Eye (tissue), 1 donor: ENCODE data around the gene DCPS.
"Not testable (repeated sequence)": the region's sequence is repeated elsewhere in the genome, so short reads cannot be mapped to it uniquely, and the experiment has no call there.

Experiments
- DNase-seq: peaks from one replicate; pipeline ENCODE4 v3.0.0-alpha.2; 2015

Gene DCPS

DNA sequence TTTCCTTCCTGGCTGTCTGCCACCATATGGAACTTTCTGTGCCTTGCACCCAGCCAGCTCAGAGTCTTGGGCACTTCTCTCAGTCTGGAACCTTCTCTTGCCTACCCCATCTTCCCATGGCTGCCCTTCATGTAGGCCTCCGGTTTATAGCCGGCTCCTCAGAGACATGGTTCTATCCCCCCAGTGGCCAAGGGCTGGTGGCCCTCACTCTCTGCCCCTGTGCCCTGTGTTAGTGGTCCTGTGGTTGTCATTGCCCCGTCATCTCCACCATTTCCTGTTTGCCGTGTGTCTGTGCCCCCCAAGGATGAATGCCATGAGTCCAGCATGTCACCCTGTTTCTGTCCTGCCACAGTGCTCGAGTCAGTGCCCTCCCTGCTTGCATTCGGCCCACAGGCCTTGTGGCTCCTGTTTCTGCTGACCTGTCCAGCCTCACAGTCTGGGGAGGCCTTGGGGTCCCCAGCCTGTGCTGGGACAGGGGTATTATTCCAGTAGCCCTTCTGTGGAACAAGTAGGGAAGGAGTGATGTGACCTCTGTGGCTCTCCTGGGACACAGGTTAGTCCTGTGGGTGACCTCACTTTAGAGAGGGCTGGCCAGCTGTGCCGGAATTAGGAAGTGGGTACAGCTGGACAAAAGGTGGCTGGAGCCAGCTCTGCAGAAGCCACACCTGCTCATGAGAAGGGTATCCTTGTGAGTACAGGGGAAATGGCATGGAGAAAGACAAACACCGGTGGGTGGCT lies 82.3 kb downstream of the DCPS start:
- no peak for DNase-seq

DNA sequence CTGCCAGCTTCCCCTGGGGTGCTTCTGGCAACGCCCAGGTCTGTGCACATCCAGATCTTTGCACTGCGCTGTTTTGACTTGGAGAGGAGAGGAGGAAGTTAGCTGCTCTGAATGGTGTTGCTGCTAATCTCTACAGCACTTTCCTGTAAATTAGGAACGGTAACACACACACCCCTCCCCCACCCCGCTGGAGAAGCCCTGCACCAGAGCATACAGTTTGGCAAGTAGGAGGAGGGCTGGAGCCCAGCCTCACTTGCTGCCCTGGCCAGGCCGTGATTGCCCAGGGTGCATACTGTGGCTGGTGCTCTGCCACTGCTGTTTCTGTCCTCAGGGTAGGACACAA lies 82.8 kb downstream of the DCPS start:
- DNase-seq = not testable (repeated sequence)

DNA sequence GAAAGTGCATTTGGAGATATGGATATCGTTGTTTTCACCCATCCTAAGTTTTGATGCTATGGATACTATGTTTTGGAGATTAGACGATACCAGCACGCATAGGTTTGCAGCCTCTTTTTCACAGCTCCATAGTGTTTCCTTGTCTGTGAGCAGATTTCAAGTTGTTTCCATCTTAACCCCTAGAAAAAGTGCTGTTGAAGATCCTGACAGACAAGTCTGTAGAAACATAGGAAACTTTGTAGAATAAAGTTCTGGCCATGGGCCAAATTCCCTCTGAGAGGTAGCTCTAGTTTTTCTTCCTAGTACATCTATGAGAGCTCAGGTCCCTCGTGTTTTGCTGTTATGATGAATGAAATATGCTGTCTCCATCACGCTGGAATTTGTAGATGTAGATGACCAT lies 84.0 kb downstream of the DCPS start:
- no peak for DNase-seq

DNA sequence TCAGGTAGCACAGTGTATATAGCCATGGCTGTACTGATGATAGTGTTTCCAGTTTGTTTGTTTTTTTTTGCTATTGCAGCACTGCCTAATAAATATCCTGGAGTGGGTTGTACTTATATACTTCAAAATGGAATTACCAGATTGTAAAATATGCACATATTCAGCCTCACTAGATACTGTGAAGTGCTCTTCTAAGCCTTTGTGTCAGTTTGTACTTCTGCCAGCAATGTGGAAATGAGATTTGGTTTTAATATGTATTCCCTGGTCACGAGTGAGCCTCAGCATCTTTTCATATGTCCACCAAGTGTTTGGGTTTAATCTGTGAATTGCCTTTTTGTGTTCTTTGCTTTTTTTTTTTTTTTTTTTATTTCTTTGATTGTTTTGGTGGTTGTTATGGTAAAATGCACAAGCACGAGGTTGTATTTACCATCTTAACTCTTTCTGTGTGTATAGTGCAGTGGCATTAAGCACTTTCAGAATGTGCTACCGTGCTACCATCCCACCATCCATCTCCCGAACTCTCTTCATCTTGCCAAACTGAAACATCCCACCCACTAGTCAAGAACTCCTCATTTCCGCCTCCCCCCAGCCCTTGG lies 86.5 kb downstream of the DCPS start:
- no peak for DNase-seq

DNA sequence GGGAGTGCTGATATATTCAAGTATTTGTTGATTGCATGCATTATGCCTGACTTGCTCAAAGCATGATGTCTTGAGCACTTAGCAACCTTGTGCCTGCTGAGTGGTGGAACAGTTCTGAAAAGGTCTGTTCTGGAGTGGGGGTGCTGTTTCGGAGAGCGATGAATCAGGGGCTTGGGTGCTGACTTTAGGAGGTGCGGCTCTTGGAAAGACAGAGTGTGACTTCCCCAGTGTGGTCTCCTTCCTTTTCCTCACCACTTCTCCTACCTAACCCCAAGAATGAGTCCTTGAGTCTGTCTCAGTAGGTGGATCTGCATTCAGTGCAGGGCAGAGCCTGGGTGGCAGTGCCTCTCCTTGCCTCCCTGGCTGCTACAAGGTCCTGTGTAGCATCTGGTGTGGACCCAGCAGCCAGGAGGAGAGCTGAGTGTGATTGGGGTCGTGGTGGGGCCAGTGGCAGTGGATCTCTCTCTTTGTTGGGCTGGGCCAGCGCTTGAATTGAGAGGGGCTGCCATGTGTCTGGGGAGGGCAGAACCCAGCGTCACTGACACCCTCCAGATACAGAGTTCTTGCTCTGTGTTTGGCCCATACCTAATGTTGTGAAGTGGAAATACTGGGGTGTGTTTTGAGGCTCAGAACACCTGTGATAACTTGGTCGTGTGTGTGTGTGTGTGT lies 87.6 kb downstream of the DCPS start:
- no peak for DNase-seq

DNA sequence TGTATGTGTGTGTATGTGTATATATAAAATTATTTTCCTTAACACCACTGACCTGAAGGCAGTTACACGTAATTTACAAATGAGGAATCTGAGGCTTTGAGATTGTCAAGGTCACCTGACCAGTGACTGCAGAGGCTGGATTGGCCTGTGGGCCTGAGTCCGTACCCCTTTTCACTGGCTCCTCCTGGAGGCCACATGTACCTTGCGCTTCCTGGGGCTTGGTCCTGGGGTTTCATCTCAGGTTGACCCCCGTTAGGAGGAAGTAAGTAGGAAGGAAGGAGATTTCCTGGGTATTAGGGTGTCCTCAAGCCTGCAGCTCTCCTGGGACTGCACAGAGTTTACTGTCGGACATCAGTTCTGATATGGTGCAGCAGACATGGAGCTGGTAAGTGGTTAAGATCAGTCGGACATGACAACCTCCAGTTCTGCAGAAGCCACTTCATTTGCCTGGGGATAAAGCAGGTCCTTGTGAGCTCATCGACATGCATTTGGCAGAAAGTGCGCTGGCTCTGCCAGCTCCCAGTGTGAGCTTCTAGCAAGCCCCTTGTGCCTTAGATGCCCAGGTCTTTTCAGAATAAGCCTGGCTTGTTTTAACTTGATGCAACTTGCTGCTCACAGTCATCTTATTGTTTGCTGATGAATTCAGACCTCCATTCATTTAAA lies 88.2 kb downstream of the DCPS start:
- DNase-seq = no peak

DNA sequence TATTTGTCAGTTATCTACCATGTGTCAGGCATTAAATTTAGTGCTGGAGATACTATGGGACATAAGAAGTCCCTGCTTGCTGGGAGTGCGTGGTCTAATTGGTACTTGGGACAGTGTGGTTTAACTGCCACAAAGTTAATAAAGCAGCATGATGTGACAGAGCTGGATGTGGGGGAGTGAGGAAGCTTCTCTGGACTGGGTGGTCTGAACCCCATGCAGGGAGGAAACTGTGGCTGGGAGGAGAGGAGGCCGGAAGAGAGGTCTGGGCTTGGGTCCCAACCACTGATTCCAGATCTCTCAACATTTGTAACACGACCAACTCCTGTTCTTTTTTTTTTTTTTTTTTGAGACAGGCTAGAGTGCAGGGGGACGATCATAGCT lies 88.8 kb downstream of the DCPS start:
- no peak for DNase-seq

DNA sequence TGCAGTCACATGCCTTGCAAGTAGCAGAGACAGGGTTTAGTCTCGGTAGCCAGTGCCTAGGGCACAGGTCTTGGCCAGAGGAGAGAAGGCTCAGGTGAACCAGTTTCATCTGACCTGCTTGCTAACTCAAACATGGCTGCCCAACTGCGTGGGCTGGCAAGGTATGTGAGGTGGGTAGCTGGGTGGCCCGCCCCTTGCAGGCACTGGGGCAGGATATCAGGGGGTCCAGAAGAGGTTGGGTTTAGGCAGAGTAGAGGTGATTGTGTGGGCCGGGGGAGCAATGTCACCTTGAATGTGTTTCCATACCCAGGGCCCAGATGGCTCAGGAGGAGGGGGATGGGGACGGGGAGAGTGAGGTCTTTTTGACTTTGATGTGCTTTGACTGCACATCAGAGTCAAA lies 89.3 kb downstream of the DCPS start:
- no peak for DNase-seq

DNA sequence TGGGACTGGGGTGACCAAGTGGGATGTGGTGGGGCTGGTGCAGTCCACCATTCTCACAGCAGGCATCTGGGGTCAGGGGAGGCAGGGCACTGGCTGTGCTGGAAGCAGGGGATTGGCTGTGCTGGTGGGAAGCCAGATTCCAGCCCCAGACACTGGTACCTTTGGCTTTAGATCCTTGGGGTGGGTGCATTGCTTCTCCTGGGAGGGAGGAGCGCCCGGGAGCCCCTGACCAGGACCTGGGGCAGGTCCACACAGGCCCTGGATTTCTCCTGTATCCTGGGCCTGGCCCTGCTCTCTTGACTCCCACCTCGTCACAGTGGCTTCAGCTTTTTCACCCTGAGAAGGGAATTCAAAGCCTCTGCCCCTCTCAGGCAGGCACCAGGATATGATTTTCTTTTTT lies 90.2 kb downstream of the DCPS start:
- no peak for DNase-seq

DNA sequence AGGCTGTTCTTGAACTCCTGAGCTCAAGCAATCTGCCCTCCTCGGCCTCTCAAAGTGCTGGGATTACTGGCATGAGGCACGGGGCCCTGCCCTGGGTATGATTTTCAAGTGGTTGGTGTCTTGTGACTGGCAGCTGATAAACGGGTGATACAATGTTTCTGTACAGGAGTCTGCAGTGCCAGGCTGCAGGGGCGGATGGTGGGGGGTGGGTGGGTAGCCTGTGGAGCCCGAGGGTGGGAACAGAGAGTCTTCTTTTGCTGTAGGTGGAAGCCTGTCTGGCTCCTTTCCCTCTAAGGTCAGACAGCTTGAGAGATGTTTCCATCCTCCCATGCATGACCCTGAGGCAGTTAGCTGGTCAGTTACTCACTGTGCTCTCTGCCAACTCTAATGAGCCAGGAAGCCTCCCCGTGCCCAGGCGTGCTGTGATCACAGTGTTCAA lies 90.8 kb downstream of the DCPS start:
- not testable (repeated sequence) for DNase-seq
